Stimulated activated CD8-positive, alpha-beta memory T cell treated with anti-CD3 and anti-CD28 coated beads, Interleukin-7, amount 100 ng/mL, for 4 hours (primary cell): ENCODE results near the gene ZNF202.
A peak's percentile ranks its signal among the peaks of the same experiment; 100 is the strongest.
"Not testable (repeated sequence)": the region's sequence is repeated elsewhere in the genome, so short reads cannot be mapped to it uniquely, and the experiment has no call there.

Source experiments
- DNase-seq, 2 donors: peaks; one replicate each; pipeline ENCODE4 v3.0.0-alpha.2; 2020; ENCODE audit warnings: low read depth in 2 of 2

ZNF202 gene

GRCh38 chr11:123741159-123742030 is at the start of gene ZNF202:
Gene ZNF202, minus strand, starts transcription at chr11:123741660. Its CDS starts 10,772 bp downstream, at chr11:123730888.
- DNase-seq = peak; percentile 85 to 87

- no peak for DNase-seq
Measured at GRCh38 chr11:123783536-123783935, 42.1 kb upstream of the ZNF202 start.

GRCh38 chr11:123778511-123778910 is 37.1 kb upstream of the ZNF202 start:
- DNase-seq = no peak

DNA sequence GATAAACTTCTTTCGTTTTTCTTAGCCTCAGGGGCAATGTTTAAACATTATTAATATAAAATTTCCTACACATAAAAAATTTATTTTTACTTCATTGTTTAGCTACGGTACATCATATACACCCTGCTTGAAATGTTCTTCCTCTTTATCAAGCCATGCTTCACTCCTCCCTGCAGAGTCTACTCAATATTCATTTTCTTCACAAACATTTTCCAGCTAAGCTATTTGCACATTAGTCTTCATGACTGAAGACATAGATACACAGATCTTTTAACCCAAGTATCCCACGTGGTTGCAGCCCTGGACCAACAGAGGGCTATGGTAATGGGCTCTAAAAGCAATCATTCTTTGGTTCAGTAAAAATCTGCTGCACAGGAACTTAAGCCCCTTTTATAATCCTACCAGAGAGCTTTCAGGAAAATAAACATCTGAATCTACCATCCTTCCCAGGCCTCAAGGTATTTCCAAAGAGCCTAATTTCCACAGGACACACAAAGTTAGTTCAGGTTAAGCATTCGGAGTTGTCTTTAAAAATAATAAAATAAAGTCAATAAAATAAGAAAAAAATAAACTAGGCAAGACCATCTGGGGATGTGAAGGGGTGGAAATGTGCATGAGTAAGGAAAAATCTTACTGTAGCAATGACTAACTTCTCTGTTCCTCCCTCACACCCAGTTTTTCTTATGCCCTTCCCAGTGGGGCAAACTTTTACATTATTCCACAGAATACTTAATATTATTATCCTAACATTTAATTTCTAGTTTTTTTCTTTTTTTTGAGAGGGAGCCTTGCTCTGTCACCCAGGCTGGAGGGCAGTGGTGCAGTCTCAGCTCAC is 34.5 kb upstream of the ZNF202 start:
- no peak for DNase-seq

DNA sequence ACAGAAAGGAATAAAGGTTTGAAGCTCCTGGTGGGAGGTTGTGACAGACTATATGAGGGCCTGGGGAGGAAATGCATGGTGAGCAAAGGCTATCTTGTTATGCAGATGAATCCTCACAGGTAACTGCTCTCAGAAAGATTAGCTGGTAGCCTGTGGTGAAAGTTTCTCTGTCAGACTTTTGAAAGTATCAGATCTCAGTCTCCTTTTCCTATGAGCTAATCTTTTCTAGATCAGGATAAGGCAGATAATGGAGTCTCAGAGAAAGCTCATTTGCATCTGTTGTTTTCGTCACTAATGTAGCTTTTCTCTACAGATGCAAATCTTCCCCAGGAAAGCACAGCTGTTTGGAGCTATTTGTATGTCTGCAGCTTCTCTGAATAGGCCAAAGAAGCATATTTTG is 33.8 kb upstream of the ZNF202 start:
- no peak for DNase-seq

DNA sequence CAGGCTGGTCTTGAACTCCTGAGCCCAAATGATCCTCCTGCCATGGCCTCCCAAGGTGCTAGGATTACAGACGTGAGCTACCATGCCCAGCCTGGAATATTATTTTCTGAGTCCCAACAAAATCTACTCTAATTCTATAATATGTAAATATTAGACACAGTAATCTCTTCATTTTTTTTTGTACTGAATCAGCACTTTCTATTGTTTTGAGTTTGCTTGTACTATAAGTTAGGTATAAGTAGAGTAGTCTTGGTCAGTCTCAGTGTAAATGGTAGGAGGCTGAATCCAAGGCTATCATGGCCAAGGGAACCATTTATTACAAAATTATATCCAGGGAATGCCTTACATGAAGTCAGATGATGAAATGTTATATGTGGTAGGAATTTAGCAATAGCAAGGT is 32.5 kb upstream of the ZNF202 start:
- no peak for DNase-seq

DNA sequence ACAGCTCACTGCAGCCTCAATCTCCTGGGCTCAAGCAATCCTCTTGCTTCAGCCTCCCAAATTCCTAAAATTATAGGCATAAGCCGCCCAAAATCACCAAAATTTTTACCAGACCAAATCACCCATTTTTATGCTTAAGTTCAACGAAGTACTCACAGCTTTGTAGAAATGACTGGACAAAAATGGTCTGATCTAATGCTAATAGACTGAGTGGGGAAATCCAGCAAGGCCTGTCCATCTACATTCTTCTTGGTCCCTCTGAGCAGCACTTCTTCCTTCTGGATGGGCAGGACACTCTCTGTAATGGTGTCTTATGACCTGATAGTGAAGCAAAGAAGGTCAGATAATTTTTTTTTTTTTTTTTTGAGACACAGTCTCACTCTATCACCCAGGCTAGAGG is 31.6 kb upstream of the ZNF202 start:
- no peak for DNase-seq

GRCh38 chr11:123771664-123772063 is 30.2 kb upstream of the ZNF202 start:
- no peak for DNase-seq

- DNase-seq = no peak
Measured at GRCh38 chr11:123770712-123771111, 29.3 kb upstream of the ZNF202 start.

GRCh38 chr11:123765601-123766000 is 24.1 kb upstream of the ZNF202 start:
- DNase-seq = no peak

DNA sequence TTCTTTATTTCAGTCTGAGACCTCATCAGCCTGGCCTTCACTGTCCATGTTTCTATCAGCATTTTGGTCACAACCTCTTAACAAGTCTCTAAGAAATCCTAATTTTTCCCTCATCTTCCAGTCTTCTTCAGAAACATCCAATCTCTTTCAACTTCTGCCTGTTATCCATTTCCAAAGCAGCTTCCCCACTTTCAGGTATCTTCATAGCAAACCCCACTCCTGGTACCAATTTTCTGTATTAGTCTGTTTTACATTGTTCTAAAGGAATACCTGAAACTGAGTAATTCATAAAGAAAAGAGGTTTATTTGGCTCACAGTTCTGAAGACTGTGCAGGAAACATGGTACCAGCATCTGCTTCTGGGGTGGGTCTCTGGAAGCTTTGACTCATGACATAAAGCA is 21.0 kb upstream of the ZNF202 start:
- DNase-seq = no peak

DNA sequence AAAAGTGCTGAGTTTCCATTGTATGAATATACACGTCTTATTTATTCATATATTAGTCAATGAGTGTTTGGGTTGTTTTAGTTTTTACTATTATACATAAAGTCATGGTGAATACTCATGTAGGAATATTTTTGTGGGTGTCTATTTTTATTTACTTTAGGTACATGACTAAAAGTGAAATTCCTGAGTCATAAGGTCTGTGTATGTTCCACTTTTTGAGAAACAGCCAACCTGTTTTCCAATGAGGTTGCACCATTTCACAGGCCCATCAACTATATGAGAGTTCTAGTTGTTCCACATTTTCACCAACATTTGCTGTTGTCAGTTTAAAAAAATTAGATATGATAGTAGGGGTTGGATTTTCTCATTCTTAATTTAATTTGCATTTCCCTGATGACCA is 19.4 kb upstream of the ZNF202 start:
- no peak for DNase-seq

DNA sequence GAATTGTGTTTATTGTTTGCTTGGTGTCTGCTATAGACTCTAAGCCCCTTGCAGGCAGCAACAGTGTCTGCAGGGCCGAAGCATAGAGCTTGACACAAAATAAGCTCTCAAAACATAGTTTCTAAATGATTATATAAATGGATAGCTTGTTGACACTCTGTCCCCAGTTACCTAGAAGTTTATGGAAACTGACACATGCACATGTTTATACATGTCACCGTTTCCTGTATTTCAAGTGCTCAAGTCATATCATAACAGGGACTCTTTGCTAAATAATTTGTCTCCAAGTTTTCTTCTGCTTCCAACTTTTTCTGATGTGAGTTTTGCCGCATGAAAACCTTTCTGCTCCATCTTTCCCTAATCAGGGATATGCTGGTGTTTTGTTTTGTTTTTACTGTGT is 16.5 kb upstream of the ZNF202 start:
- no peak for DNase-seq

GRCh38 chr11:123755813-123756212 is 14.4 kb upstream of the ZNF202 start:
- no peak for DNase-seq

GRCh38 chr11:123755344-123755743 is 13.9 kb upstream of the ZNF202 start:
- DNase-seq = no peak

- no peak for DNase-seq
Measured at GRCh38 chr11:123754101-123754568, 12.7 kb upstream of the ZNF202 start, which contains the start of gene OR6X1. Gene OR6X1, minus strand, starts transcription at chr11:123754518. Its CDS starts 0 bp downstream, at chr11:123754518.

GRCh38 chr11:123753110-123753509 is 11.7 kb upstream of the ZNF202 start:
- no peak for DNase-seq

DNA sequence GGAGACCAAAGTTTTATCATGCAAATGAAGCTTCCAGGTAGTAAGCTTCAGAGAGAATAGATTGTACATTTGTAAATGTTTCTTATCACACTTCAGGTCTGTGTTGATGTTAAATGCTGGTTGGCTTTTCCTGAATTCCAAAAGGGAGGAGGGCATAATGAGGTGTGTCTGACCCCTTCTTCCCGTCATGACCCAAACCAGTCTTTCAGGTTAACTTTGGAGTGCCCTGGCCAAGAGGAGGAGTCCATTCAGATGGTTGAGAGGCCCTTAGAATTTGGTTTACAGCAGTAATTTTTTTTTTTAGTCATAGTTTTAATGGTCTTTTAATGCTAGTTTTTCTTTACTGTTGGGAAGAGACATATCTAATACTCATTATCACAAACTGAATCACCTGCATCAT is 10.3 kb upstream of the ZNF202 start:
- no peak for DNase-seq

- not testable (repeated sequence) for DNase-seq
Measured at GRCh38 chr11:123748349-123748748, 6.9 kb upstream of the ZNF202 start.

DNA sequence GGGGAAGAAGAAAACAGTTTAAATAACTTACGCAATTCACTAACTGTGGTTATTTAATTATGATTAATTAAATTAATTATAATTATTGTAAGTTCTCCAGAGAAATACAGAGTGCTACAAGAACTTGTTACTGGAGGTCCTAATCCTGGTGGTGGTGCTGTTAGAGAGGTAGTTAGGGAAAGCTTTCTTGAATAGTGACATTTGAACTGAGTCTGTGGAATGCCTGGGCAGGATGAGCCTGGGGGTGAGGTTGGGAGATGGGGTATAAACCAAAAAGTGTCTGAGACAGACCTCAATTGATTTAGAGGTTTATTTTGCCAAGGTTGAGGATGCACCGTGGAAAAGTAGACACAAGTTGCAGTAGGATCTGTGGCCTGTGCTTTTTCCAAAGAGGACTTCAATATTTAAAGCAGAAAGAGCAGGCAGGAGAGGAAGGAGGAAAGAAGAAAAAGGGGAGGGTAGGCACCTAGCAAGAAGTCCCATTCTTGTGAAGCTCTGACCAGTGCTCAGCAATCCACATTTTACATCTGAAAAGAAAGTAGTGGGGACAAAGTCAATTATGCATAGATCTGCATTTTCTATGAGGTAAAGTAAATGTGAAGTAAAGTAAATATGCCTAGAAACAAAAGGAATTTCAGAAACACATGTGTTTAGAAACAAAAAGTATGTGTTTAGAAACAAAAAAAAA is 4.4 kb upstream of the ZNF202 start:
- no peak for DNase-seq

DNA sequence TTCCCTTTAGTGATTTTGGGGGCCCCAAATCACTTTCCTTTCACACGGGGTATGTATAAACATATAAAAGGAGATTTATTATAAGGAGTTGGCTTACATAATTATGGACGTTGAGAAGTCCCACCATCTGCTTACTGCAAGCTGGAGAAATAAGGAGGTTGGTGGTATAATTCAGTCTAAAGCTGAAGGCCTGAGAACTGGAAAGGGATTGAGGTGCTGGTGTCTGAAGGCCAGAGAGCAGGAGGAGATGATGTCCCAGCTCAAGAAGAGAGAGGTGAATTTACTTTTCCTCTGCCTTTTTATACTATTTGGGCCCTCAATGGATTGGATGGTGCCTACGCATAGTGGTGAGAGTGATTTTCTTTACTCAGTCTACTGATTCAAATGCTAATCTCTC is 1.3 kb upstream of the ZNF202 start:
- no peak for DNase-seq
